ENCODE measurements around the gene SCT.

The SCT gene

GRCh38 chr11:627308-627576 is 261 bp upstream of the SCT start:
- H3K4me3 ChIP-seq, result no peak overlapping the region
- no peaks in the 10 kb centered on the region for H3K9me3 ChIP-seq
- H3K27me3 ChIP-seq, result peaks cover 0 to 5% of the 10 kb centered on the region in 2 donors
- intact Hi-C loops (cut with DNase I; ENCODE audit: low total_unique reads), result no loop called here
- H3K27ac ChIP-seq, result no peak overlapping the region
- peaks cover 0 to 7% (median 3%) of the 10 kb centered on the region in 4 donors for H3K4me1 ChIP-seq
- DNase-seq, result no peak
- no peak for TF ChIP-seq CTCF (IDR thresholded peaks at IDR 0.05)
- H3K36me3 ChIP-seq, result peaks cover 0 to 25% (median 0%) of the 10 kb centered on the region in 3 donors

- Histone ChIP-seq H3K9me3 (no peaks in the 10 kb centered on the region), H3K36me3 (peaks cover 0 to 35% (median 0%) of the 10 kb centered on the region in 3 donors), H3K4me3 (no peak overlapping the region), H3K4me1 (peaks cover 0 to 7% (median 3%) of the 10 kb centered on the region in 4 donors), H3K27ac (no peak overlapping the region), H3K27me3 (peaks cover 0 to 5% of the 10 kb centered on the region in 2 donors)
- intact Hi-C loops (cut with DNase I; ENCODE audit: low total_unique reads), result no loop called here
- peak in 1 of 2 donors; percentile 65 for DNase-seq
- no peak for TF ChIP-seq CTCF (IDR thresholded peaks at IDR 0.05)
Measured at GRCh38 chr11:625636-626268, 1.2 kb downstream of the SCT start.

GRCh38 chr11:624705-625635 is 2.0 kb downstream of the SCT start, which contains the start of gene CDHR5:
Gene CDHR5, minus strand, starts transcription at chr11:624955. Its CDS starts 53 bp downstream, at chr11:624902.
- peaks cover 0 to 7% (median 3%) of the 10 kb centered on the region in 4 donors for H3K4me1 ChIP-seq
- no peaks in the 10 kb centered on the region for H3K9me3 ChIP-seq
- no peak for TF ChIP-seq CTCF (IDR thresholded peaks at IDR 0.05)
- peaks cover 0 to 5% of the 10 kb centered on the region in 2 donors for H3K27me3 ChIP-seq
- no peak for DNase-seq
- peaks cover 0 to 35% (median 0%) of the 10 kb centered on the region in 3 donors for H3K36me3 ChIP-seq
- intact Hi-C loops (cut with DNase I; ENCODE audit: low total_unique reads), result no loop called here
- no peak within 1 kb of the TSS for H3K4me3 ChIP-seq
- H3K27ac ChIP-seq, result no peak within 1 kb of the TSS

- no peak overlapping the region for H3K4me3 ChIP-seq
- peaks cover 0 to 7% (median 3%) of the 10 kb centered on the region in 4 donors for H3K4me1 ChIP-seq
- TF ChIP-seq CTCF (IDR thresholded peaks at IDR 0.05), result no peak
- peaks cover 0 to 35% (median 0%) of the 10 kb centered on the region in 3 donors for H3K36me3 ChIP-seq
- H3K27me3 ChIP-seq, result peaks cover 0 to 5% of the 10 kb centered on the region in 2 donors
- intact Hi-C loops (cut with DNase I; ENCODE audit: low total_unique reads), result no loop called here
- peak in 1 of 2 donors; percentile 64 for DNase-seq
- H3K27ac ChIP-seq, result no peak overlapping the region
- no peaks in the 10 kb centered on the region for H3K9me3 ChIP-seq
Measured at GRCh38 chr11:623999-624704, 2.8 kb downstream of the SCT start.

GRCh38 chr11:623349-623869 is 3.6 kb downstream of the SCT start:
- Histone ChIP-seq H3K4me3 (no peak overlapping the region), H3K27me3 (peaks cover 0 to 5% of the 10 kb centered on the region in 2 donors), H3K27ac (no peak overlapping the region), H3K9me3 (no peaks in the 10 kb centered on the region), H3K36me3 (peaks cover 0 to 40% (median 0%) of the 10 kb centered on the region in 3 donors), H3K4me1 (peaks cover 0 to 7% (median 2%) of the 10 kb centered on the region in 4 donors)
- no peak for TF ChIP-seq CTCF (IDR thresholded peaks at IDR 0.05)
- intact Hi-C loops (cut with DNase I; ENCODE audit: low total_unique reads), result no loop called here
- no peak for DNase-seq
